ENCODE results near the gene AKAP5. TPM values are rescaled to one million over a fixed set of nuclear protein-coding genes. Genes with fewer than 3 reads are reported as not detected.

AKAP5 gene
- total and polyA plus RNA-seq, 2 donors (not counting 1 experiment from before 2014, with no cell fraction given) = 0.21 to 1.4 TPM

DNA sequence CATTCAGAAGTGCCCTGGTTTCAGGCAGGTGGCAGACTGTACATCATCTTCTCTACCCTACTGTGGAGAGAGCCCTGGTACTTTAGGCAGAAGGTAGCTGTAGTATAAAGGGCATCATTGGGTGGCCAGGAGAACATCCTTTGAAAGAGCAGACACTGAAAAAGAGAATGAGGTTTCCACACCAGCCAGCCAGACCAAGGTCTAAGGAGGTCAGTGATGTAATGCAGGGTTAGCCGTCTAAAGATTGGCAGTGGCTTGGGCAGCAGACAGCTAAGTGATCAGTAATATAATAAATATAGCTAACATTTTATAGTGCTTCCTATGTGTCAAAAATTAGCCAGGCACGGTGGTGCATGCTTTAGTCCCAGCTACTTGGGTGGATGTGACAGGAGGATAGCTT lies 26.3 kb downstream of the AKAP5 start:
- DNase-seq (no peak), ATAC-seq (ENCODE audit: low read depth) (no peak)
- Histone ChIP-seq H3K27ac (ENCODE audit: low read length in 2 of 2) (no peak overlapping the region), H3K4me2 (replicated peaks; ENCODE audit: low read depth, low read length, poor library complexity, severe bottlenecking) (no peak overlapping the region), H4K20me1 (ENCODE audit: control insufficient read depth, insufficient read depth, low read length, poor library complexity, severe bottlenecking) (no peaks in the 10 kb centered on the region), H3K79me2 (ENCODE audit: control insufficient read depth, insufficient read depth, low read length) (peaks cover 57% of the 10 kb centered on the region), H3K27me3 (replicated peaks in 1 of 4; ENCODE audit: control extremely low read depth in 1 of 4, control insufficient read depth in 3 of 4, insufficient read depth in 4 of 4, low read length in 3 of 4) (no peaks in the 10 kb centered on the region), H2AFZ (ENCODE audit: insufficient read depth, low read depth, low read length, poor library complexity, severe bottlenecking) (no peak overlapping the region), H3K9me3 (ENCODE audit: control extremely low read depth in 1 of 3, control insufficient read depth in 2 of 3, insufficient read depth in 1 of 3, low read length in 2 of 3) (no peaks in the 10 kb centered on the region), H3K4me3 (ENCODE audit: control extremely low read depth in 1 of 5, extremely low read depth in 1 of 5, insufficient read depth in 1 of 5, low read depth in 2 of 5, low read length in 4 of 5) (no peak overlapping the region), H3K36me3 (replicated peaks in 1 of 2; ENCODE audit: control extremely low read depth in 1 of 2, control insufficient read depth in 1 of 2, extremely low read depth in 1 of 2, insufficient read depth in 2 of 2, low read length in 1 of 2) (peaks cover 13 to 45% of the 10 kb centered on the region in 2 experiments), H3K9ac (ENCODE audit: low read length) (no peak overlapping the region), H3K4me1 (ENCODE audit: control insufficient read depth in 2 of 2, insufficient read depth in 2 of 2, low read length in 2 of 2) (no peaks in the 10 kb centered on the region)
- POLR2A ChIA-PET = interaction anchor here (1.1 kb wide), 1 partner anchor 12 kb away, joined by 5 read pairs; the partner anchor contains the start of genes ZBTB1 and ZBTB25
- Mint-ChIP-seq H3K27ac (no peak overlapping the region), H3K4me1 (peaks cover 15% of the 10 kb centered on the region), H3K9me3 (ENCODE audit: insufficient read depth) (no peaks in the 10 kb centered on the region), H3K27me3 (no peaks in the 10 kb centered on the region), H3K4me3 (no peak overlapping the region)
- CTCF ChIA-PET = interaction anchor here (0.7 to 1.9 kb wide), 3 partner anchors 12 to 19 kb away, joined by 3 to 9 read pairs (median 3); no protein-coding TSS in a partner anchor
- TF ChIP-seq EZH2 (IDR thresholded peaks at IDR 0.05; ENCODE audit: borderline replicate concordance, insufficient read depth, low read depth, low read length, poor library complexity, severe bottlenecking) = no peak
- TF ChIP-seq, protein P1, sequence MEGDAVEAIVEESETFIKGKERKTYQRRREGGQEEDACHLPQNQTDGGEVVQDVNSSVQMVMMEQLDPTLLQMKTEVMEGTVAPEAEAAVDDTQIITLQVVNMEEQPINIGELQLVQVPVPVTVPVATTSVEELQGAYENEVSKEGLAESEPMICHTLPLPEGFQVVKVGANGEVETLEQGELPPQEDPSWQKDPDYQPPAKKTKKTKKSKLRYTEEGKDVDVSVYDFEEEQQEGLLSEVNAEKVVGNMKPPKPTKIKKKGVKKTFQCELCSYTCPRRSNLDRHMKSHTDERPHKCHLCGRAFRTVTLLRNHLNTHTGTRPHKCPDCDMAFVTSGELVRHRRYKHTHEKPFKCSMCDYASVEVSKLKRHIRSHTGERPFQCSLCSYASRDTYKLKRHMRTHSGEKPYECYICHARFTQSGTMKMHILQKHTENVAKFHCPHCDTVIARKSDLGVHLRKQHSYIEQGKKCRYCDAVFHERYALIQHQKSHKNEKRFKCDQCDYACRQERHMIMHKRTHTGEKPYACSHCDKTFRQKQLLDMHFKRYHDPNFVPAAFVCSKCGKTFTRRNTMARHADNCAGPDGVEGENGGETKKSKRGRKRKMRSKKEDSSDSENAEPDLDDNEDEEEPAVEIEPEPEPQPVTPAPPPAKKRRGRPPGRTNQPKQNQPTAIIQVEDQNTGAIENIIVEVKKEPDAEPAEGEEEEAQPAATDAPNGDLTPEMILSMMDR (IDR thresholded peaks at IDR 0.05) = no peak
- WGBS (ENCODE audit: insufficient coverage) = no CpG with 5 or more reads among the region's 2 CpGs
- intact Hi-C loops (cut with micrococcal nuclease) = no loop called here

DNA sequence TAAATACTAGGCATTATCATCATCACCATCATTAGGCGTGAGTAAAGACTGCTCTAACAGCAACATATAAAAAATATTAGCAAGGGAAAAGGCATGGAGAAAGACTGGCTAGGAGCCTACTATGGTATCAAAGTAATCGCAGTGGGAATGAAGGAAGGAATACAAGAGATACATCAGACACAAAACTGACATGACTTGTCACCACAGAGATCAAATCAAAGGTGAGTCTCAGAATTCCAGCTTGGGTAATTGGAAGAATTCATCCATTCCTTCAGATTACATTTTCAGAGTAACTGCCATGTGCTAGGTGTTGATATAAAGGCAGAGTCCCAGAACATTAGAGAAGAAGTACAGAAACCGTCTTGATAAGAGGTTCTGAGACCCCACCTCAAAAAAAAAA lies 28.2 kb downstream of the AKAP5 start:
- H3K9ac ChIP-seq (ENCODE audit: low read length) = no peak overlapping the region
- no peak overlapping the region for H3K4me2 ChIP-seq (replicated peaks; ENCODE audit: low read depth, low read length, poor library complexity, severe bottlenecking)
- no peaks in the 10 kb centered on the region for H3K9me3 Mint-ChIP-seq (ENCODE audit: insufficient read depth)
- ChIA-PET POLR2A (no interaction called here), CTCF (interaction anchor here (0.6 to 6.6 kb wide), 6 partner anchors 8 to 68 kb away, joined by 3 to 38 read pairs (median 3); no protein-coding TSS in a partner anchor)
- no peaks in the 10 kb centered on the region for H3K27me3 ChIP-seq (replicated peaks in 1 of 4; ENCODE audit: control extremely low read depth in 1 of 4, control insufficient read depth in 3 of 4, insufficient read depth in 4 of 4, low read length in 3 of 4)
- H3K4me1 Mint-ChIP-seq = peaks cover 22% of the 10 kb centered on the region
- peaks cover 75% of the 10 kb centered on the region for H3K79me2 ChIP-seq (ENCODE audit: control insufficient read depth, insufficient read depth, low read length)
- intact Hi-C loops (cut with micrococcal nuclease) = no loop called here
- H3K36me3 ChIP-seq (replicated peaks in 1 of 2; ENCODE audit: control extremely low read depth in 1 of 2, control insufficient read depth in 1 of 2, extremely low read depth in 1 of 2, insufficient read depth in 2 of 2, low read length in 1 of 2) = peaks cover 8 to 29% of the 10 kb centered on the region in 2 experiments
- no peak for DNase-seq
- H3K27me3 Mint-ChIP-seq = no peaks in the 10 kb centered on the region
- WGBS (ENCODE audit: insufficient coverage) = no CpG with 5 or more reads among the region's 3 CpGs
- no peak overlapping the region for H3K27ac Mint-ChIP-seq
- ATAC-seq (ENCODE audit: low read depth) = no peak
- no peak overlapping the region for H3K4me3 ChIP-seq (ENCODE audit: control extremely low read depth in 1 of 5, extremely low read depth in 1 of 5, insufficient read depth in 1 of 5, low read depth in 2 of 5, low read length in 4 of 5)
- H3K27ac ChIP-seq (ENCODE audit: low read length in 2 of 2) = no peak overlapping the region
- H3K4me1 ChIP-seq (ENCODE audit: control insufficient read depth in 2 of 2, insufficient read depth in 2 of 2, low read length in 2 of 2) = no peaks in the 10 kb centered on the region
- H4K20me1 ChIP-seq (ENCODE audit: control insufficient read depth, insufficient read depth, low read length, poor library complexity, severe bottlenecking) = no peaks in the 10 kb centered on the region
- no peak overlapping the region for H3K4me3 Mint-ChIP-seq
- TF ChIP-seq, protein P1 (IDR thresholded peaks at IDR 0.05) = no peak
- TF ChIP-seq EZH2 (IDR thresholded peaks at IDR 0.05; ENCODE audit: borderline replicate concordance, insufficient read depth, low read depth, low read length, poor library complexity, severe bottlenecking) = no peak
- H2AFZ ChIP-seq (ENCODE audit: insufficient read depth, low read depth, low read length, poor library complexity, severe bottlenecking) = no peak overlapping the region
- H3K9me3 ChIP-seq (ENCODE audit: control extremely low read depth in 1 of 3, control insufficient read depth in 2 of 3, insufficient read depth in 1 of 3, low read length in 2 of 3) = no peaks in the 10 kb centered on the region
